Neural crest cell (in vitro differentiated cells): ENCODE results near the gene DUS2. TPM values are rescaled to one million over a fixed set of nuclear protein-coding genes. Genes with fewer than 3 reads are reported as not detected.
"Not testable (repeated sequence)": the region's sequence is repeated elsewhere in the genome, so short reads cannot be mapped to it uniquely, and the experiment has no call there.

Experiments used
- DNase-seq: peaks from one replicate; pipeline ENCODE4 v3.0.0; 2021; ENCODE audit warnings: low read depth, mixed read lengths, low spot score
- H3K27ac Mint-ChIP-seq: one replicate; pipeline ENCODE4 v1.8.0; 2021; ENCODE audit warnings: mild to moderate bottlenecking, mixed read lengths; ENCODE audit not compliant: unreplicated experiment
- H3K27me3 Mint-ChIP-seq: 2 replicates; pipeline ENCODE4 v1.8.0; 2021; ENCODE audit warnings: low read depth, mild to moderate bottlenecking, mixed read lengths
- H3K36me3 Mint-ChIP-seq: 2 replicates; pipeline ENCODE4 v1.8.0; 2021; ENCODE audit warnings: low read depth, mild to moderate bottlenecking, mixed read lengths
- H3K4me1 Mint-ChIP-seq: 2 replicates; pipeline ENCODE4 v1.8.0; 2021; ENCODE audit warnings: mixed read lengths
- H3K4me3 Mint-ChIP-seq: one replicate; pipeline ENCODE4 v1.8.0; 2021; ENCODE audit warnings: mild to moderate bottlenecking, mixed read lengths
- H3K9me3 Mint-ChIP-seq: 2 replicates; pipeline ENCODE4 v1.8.0; 2021; ENCODE audit warnings: mixed read lengths
- total RNA-seq: library from RNA; stranded (reverse); gene quantifications from 2 replicates; pipeline ENCODE4 v1.2.1, GENCODE V29; 2021
- TF ChIP-seq, protein P1 (sequence below): fragments of 200-600 bp; sonication (generic); conservative IDR thresholded peaks from 2 replicates; pipeline ENCODE4 v1.5.0; 2021; ENCODE audit warnings: antibody characterized with exemption, mild to moderate bottlenecking

The DUS2 gene
- total RNA-seq, 1 donor from 2014 or later = 28.4 TPM

DNA sequence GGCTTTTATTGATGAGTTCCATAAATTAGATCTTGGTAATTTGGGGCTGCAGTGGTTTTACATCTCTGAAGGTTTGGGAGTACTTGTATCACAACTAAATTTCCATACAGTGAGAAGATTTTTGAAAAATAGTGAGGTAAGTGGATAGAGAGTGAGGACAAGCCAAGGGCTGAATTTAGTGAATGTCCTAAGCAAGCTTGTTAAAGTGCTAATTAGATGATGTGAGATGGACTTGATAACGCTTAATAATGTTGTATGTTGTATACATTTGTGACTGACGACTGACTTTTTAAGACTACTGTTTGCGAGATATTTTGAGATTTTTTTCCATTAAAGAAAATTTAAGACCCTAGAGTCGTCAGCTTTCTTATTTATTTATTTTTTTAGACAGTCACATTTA lies 66.0 kb downstream of the DUS2 start:
- Mint-ChIP-seq H3K27me3 (no peaks in the 10 kb centered on the region), H3K4me3 (no peak overlapping the region)
- DNase-seq = no peak

DNA sequence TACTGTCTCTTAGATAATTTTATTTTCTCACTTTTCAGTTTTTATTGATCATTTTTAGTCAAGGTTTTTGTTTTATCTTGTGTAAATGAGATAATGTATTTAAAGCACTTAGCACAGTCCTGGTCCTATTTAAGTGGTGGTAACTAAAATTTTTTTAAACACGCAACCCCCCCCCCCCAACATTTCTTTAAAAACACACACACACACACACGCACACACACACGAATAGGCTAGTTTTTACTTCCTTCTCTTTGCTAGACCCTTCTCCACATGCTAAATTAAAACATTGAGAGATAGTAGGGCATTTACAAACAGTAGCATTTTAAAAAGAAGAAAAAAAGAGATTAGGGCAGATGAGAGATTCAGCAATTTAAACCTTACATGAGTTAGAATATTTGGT lies 67.0 kb downstream of the DUS2 start:
- TF ChIP-seq, protein P1, sequence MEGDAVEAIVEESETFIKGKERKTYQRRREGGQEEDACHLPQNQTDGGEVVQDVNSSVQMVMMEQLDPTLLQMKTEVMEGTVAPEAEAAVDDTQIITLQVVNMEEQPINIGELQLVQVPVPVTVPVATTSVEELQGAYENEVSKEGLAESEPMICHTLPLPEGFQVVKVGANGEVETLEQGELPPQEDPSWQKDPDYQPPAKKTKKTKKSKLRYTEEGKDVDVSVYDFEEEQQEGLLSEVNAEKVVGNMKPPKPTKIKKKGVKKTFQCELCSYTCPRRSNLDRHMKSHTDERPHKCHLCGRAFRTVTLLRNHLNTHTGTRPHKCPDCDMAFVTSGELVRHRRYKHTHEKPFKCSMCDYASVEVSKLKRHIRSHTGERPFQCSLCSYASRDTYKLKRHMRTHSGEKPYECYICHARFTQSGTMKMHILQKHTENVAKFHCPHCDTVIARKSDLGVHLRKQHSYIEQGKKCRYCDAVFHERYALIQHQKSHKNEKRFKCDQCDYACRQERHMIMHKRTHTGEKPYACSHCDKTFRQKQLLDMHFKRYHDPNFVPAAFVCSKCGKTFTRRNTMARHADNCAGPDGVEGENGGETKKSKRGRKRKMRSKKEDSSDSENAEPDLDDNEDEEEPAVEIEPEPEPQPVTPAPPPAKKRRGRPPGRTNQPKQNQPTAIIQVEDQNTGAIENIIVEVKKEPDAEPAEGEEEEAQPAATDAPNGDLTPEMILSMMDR = no peak
- no peak for DNase-seq
- peak overlapping the region; percentile 13 for H3K4me3 Mint-ChIP-seq
- no peak overlapping the region for H3K27ac Mint-ChIP-seq
- H3K27me3 Mint-ChIP-seq = no peaks in the 10 kb centered on the region
- H3K9me3 Mint-ChIP-seq = no peaks in the 10 kb centered on the region
- peaks cover 40% of the 10 kb centered on the region for H3K4me1 Mint-ChIP-seq
- H3K36me3 Mint-ChIP-seq = no peaks in the 10 kb centered on the region

More for the DNA sequence above, 66.0 kb downstream of the DUS2 start:
- Mint-ChIP-seq H3K27ac (no peak overlapping the region), H3K4me1 (peaks cover 40% of the 10 kb centered on the region), H3K36me3 (no peaks in the 10 kb centered on the region), H3K9me3 (no peaks in the 10 kb centered on the region)
- TF ChIP-seq, protein P1 = no peak

- Mint-ChIP-seq H3K4me1 (peaks cover 40% of the 10 kb centered on the region), H3K36me3 (no peaks in the 10 kb centered on the region), H3K4me3 (peak overlapping the region; percentile 13), H3K27me3 (no peaks in the 10 kb centered on the region), H3K9me3 (no peaks in the 10 kb centered on the region), H3K27ac (no peak overlapping the region)
- no peak for DNase-seq
- TF ChIP-seq, protein P1 = no peak
Observed at GRCh38 chr16:68090533-68090932, 67.4 kb downstream of the DUS2 start.

GRCh38 chr16:68091380-68092261 lies 68.5 kb downstream of the DUS2 start:
- Mint-ChIP-seq H3K4me1 (peaks cover 36% of the 10 kb centered on the region), H3K27ac (no peak overlapping the region), H3K27me3 (no peaks in the 10 kb centered on the region), H3K36me3 (no peaks in the 10 kb centered on the region), H3K9me3 (no peaks in the 10 kb centered on the region), H3K4me3 (no peak overlapping the region)
- TF ChIP-seq, protein P1 = no peak
- DNase-seq = no peak

GRCh38 chr16:68092275-68092674 lies 69.2 kb downstream of the DUS2 start:
- not testable (repeated sequence) for DNase-seq, H3K36me3 Mint-ChIP-seq, H3K9me3 Mint-ChIP-seq, H3K27me3 Mint-ChIP-seq, H3K27ac Mint-ChIP-seq, H3K4me3 Mint-ChIP-seq
- H3K4me1 Mint-ChIP-seq = peaks cover 32% of the 10 kb centered on the region

- no peak overlapping the region for H3K27ac Mint-ChIP-seq
- no peak for DNase-seq
Observed at GRCh38 chr16:68093816-68094613, 70.9 kb downstream of the DUS2 start.

More at GRCh38 chr16:68093816-68094613, 70.9 kb downstream of the DUS2 start:
- Mint-ChIP-seq H3K4me3 (peak overlapping the region; percentile 11), H3K27me3 (no peaks in the 10 kb centered on the region), H3K4me1 (peaks cover 28% of the 10 kb centered on the region), H3K36me3 (no peaks in the 10 kb centered on the region), H3K9me3 (no peaks in the 10 kb centered on the region)
- TF ChIP-seq, protein P1 = peak; percentile 52
